ENCODE data around the gene OR6N2. TPM values are rescaled to one million over a fixed set of nuclear protein-coding genes. Genes with fewer than 3 reads are reported as not detected.

OR6N2 gene
- total RNA-seq, 2 experiments from 2014 or later: not detected

DNA sequence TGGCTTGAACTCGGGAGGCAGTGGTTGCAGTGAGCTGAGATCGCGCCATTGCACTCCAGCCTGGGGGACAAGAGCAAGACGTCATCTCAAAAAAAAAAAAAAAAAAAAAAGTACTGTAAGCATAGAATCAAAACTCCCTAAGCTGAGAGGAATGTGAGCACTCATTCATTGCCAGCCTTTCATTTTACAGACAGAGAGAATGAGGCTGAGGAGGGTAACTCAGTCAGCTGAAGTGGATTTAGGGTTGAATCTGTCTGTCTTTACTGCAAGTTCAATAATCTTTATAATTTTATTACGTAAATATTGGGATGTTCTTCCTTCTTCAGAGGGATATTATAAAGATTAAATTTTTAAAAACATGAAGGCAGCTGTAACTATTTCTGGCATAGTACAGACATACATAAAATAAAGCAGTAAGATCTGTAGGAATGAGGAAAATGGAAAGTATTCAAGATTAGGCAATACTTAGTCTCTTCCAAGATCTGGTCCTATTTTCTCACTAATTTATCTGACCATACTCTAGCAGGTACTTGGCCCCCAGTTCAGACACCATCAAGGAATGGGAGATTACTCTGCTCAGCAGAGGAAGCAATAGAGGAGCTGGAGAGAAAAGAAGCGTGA, 26.0 kb upstream of the OR6N2 start:
- H3K9me3 Mint-ChIP-seq: no peaks in the 10 kb centered on the region
- no peak for ATAC-seq (ENCODE audit: poor library complexity)
- POLR2A ChIA-PET: no interaction called here
- DNase-seq: no peak
- intact Hi-C loops (cut with DNase I, micrococcal nuclease): no loop called here
- CTCF ChIA-PET: interaction anchor here (0.6 kb wide), 1 partner anchor 189 kb away, joined by 4 read pairs; no protein-coding TSS in a partner anchor
- Histone ChIP-seq H3K4me1 (ENCODE audit: insufficient read depth, low read length) (no peaks in the 10 kb centered on the region), H3K27me3 (ENCODE audit: control insufficient read depth in 1 of 2, insufficient read depth in 2 of 2, low read length in 2 of 2) (peaks cover 0 to 4% of the 10 kb centered on the region in 2 experiments), H3K9me3 (ENCODE audit: control insufficient read depth in 1 of 2, insufficient read depth in 1 of 2, low read length in 2 of 2) (no peaks in the 10 kb centered on the region), H3K36me3 (ENCODE audit: insufficient read depth, low read length) (no peaks in the 10 kb centered on the region), H3K27ac (ENCODE audit: low read depth in 1 of 2, low read length in 2 of 2) (no peak overlapping the region), H3K4me3 (ENCODE audit: low read length) (no peak overlapping the region)
- TF ChIP-seq, protein P1, sequence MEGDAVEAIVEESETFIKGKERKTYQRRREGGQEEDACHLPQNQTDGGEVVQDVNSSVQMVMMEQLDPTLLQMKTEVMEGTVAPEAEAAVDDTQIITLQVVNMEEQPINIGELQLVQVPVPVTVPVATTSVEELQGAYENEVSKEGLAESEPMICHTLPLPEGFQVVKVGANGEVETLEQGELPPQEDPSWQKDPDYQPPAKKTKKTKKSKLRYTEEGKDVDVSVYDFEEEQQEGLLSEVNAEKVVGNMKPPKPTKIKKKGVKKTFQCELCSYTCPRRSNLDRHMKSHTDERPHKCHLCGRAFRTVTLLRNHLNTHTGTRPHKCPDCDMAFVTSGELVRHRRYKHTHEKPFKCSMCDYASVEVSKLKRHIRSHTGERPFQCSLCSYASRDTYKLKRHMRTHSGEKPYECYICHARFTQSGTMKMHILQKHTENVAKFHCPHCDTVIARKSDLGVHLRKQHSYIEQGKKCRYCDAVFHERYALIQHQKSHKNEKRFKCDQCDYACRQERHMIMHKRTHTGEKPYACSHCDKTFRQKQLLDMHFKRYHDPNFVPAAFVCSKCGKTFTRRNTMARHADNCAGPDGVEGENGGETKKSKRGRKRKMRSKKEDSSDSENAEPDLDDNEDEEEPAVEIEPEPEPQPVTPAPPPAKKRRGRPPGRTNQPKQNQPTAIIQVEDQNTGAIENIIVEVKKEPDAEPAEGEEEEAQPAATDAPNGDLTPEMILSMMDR (IDR thresholded peaks at IDR 0.05): no peak
- no peak overlapping the region for H3K4me3 Mint-ChIP-seq
- H3K36me3 Mint-ChIP-seq (ENCODE audit: low read depth): no peaks in the 10 kb centered on the region
- H3K27me3 Mint-ChIP-seq: peaks cover 24% of the 10 kb centered on the region
- H3K4me1 Mint-ChIP-seq (ENCODE audit: low read depth): no peaks in the 10 kb centered on the region
- H3K27ac Mint-ChIP-seq: no peak overlapping the region

DNA sequence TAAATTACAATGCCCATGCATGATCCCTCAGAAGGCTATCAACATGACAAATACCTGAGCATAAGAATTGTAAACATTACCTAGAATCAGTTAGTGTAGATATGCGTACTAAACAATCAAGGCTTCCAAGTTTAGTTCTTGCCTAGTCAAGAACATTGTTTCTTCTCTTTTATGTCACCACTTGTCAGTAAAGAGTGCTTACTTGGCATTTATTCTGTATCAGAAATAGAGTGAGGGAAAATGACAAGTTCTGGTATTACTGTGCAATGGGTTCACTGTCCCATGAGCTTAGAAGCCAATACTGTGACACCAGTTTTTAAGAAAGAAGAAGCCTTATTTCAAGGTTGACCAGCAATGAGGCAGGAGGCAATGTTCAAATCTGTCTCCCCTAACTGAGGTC, 22.7 kb upstream of the OR6N2 start:
- DNase-seq (no peak), ATAC-seq (ENCODE audit: poor library complexity) (no peak)
- POLR2A ChIA-PET: no interaction called here
- no peak overlapping the region for H3K27ac Mint-ChIP-seq
- peaks cover 0 to 10% of the 10 kb centered on the region in 2 experiments for H3K27me3 ChIP-seq (ENCODE audit: control insufficient read depth in 1 of 2, insufficient read depth in 2 of 2, low read length in 2 of 2)
- H3K4me3 Mint-ChIP-seq: no peak overlapping the region
- CTCF ChIA-PET: no interaction called here
- no peak overlapping the region for H3K27ac ChIP-seq (ENCODE audit: low read depth in 1 of 2, low read length in 2 of 2)
- no peaks in the 10 kb centered on the region for H3K4me1 ChIP-seq (ENCODE audit: insufficient read depth, low read length)
- no peaks in the 10 kb centered on the region for H3K4me1 Mint-ChIP-seq (ENCODE audit: low read depth)
- H3K36me3 ChIP-seq (ENCODE audit: insufficient read depth, low read length): no peaks in the 10 kb centered on the region
- TF ChIP-seq, protein P1 (IDR thresholded peaks at IDR 0.05): no peak
- H3K9me3 Mint-ChIP-seq: no peaks in the 10 kb centered on the region
- H3K9me3 ChIP-seq (ENCODE audit: control insufficient read depth in 1 of 2, insufficient read depth in 1 of 2, low read length in 2 of 2): no peaks in the 10 kb centered on the region
- H3K4me3 ChIP-seq (ENCODE audit: low read length): no peak overlapping the region
- no peaks in the 10 kb centered on the region for H3K36me3 Mint-ChIP-seq (ENCODE audit: low read depth)
- peaks cover 42% of the 10 kb centered on the region for H3K27me3 Mint-ChIP-seq
- intact Hi-C loops (cut with DNase I, micrococcal nuclease): no loop called here

DNA sequence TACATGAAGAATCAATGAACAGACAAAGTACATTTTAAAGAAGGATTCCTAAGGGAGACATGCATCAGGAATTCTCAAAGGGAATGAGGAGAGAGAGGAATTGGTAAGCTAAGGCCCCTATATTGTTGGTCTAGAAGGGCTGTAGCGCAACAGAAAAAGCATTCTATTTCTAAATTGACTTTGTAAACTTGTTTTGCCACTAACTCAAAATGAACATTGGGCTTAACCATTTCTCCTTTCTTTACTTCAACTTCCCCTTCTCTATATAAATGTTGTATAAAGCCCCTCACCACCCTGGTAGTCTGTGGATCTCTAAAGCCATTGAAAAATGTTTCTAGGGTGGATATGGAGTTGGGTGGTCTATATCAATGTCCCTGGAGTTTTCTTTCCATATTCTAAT, 20.4 kb upstream of the OR6N2 start:
- intact Hi-C loops (cut with DNase I, micrococcal nuclease): no loop called here
- Mint-ChIP-seq H3K36me3 (ENCODE audit: low read depth) (no peaks in the 10 kb centered on the region), H3K9me3 (no peaks in the 10 kb centered on the region), H3K4me1 (ENCODE audit: low read depth) (no peaks in the 10 kb centered on the region), H3K4me3 (no peak overlapping the region), H3K27me3 (peaks cover 40% of the 10 kb centered on the region), H3K27ac (no peak overlapping the region)
- Histone ChIP-seq H3K9me3 (ENCODE audit: control insufficient read depth in 1 of 2, insufficient read depth in 1 of 2, low read length in 2 of 2) (no peaks in the 10 kb centered on the region), H3K27ac (ENCODE audit: low read depth in 1 of 2, low read length in 2 of 2) (no peak overlapping the region), H3K4me1 (ENCODE audit: insufficient read depth, low read length) (no peaks in the 10 kb centered on the region), H3K4me3 (ENCODE audit: low read length) (no peak overlapping the region), H3K27me3 (ENCODE audit: control insufficient read depth in 1 of 2, insufficient read depth in 2 of 2, low read length in 2 of 2) (peaks cover 0 to 10% of the 10 kb centered on the region in 2 experiments), H3K36me3 (ENCODE audit: insufficient read depth, low read length) (no peaks in the 10 kb centered on the region)
- POLR2A ChIA-PET: no interaction called here
- CTCF ChIA-PET: no interaction called here
- ATAC-seq (ENCODE audit: poor library complexity) (no peak), DNase-seq (no peak)
- TF ChIP-seq, protein P1 (IDR thresholded peaks at IDR 0.05): no peak
